Effector CD4-positive, alpha-beta T cell (primary cell): ENCODE data around the gene TNFRSF8.

Experiments
- DNase-seq: peaks from one replicate; pipeline ENCODE4 v3.0.0-alpha.2; 2020

Gene TNFRSF8

DNA sequence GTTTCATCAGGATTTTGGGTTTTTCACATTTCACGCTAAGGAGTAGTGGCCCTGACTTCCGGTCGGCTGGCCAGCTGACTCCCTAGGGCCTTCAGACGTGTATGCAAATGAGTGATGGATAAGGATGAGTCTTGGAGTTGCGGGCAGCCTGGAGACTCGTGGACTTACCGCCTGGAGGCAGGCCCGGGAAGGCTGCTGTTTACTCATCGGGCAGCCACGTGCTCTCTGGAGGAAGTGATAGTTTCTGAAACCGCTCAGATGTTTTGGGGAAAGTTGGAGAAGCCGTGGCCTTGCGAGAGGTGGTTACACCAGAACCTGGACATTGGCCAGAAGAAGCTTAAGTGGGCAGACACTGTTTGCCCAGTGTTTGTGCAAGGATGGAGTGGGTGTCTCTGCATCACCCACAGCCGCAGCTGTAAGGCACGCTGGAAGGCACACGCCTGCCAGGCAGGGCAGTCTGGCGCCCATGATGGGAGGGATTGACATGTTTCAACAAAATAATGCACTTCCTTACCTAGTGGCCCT, 80.6 kb downstream of the TNFRSF8 start:
- DNase-seq: no peak

DNA sequence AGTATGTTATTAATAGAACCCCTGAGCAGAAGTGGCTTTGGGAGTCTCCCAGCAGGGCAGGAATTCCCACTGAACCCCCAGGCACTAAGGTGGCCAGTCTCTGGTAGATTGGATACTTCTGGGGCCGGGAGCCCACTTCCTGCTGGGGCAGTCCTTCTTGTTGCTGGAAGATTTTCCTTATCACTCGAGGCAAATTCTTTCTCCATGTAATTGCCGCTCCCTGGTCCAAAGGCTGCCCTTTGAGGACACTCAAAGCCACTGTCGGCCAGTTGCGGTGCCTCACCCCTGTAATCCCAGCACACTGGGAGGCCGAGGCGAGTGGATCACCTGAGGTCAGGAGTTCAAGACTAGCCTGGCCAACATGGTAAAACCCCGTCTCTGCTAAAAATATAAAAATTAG, 81.1 kb downstream of the TNFRSF8 start:
- DNase-seq: no peak

DNA sequence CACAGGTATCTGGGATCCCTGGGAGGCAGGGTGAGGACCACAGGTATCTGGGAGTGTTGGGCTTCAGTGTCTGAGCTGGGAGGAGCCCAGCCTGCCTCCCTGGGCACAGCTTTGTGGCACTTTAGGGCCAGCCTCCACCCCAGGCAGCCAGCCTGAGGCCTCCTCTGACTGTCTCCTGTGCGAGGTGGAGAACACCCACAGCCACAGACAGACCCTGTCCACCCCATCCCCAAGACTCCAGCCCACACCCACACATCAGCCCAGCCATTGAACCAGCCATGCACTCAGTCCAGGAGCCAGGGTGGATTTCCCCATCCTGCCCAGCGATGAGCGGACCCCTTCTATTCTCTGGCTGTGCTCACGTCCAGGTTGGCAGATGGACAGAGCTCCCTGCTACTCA, 81.9 kb downstream of the TNFRSF8 start:
- DNase-seq: no peak

- no peak for DNase-seq
These were observed 82.7 kb downstream of the TNFRSF8 start for GRCh38 chr1:12145616-12146342.

- DNase-seq: no peak
These were observed 83.4 kb downstream of the TNFRSF8 start for GRCh38 chr1:12146343-12147112.

- DNase-seq: no peak
These were observed 84.1 kb downstream of the TNFRSF8 start for GRCh38 chr1:12147201-12147701.

DNA sequence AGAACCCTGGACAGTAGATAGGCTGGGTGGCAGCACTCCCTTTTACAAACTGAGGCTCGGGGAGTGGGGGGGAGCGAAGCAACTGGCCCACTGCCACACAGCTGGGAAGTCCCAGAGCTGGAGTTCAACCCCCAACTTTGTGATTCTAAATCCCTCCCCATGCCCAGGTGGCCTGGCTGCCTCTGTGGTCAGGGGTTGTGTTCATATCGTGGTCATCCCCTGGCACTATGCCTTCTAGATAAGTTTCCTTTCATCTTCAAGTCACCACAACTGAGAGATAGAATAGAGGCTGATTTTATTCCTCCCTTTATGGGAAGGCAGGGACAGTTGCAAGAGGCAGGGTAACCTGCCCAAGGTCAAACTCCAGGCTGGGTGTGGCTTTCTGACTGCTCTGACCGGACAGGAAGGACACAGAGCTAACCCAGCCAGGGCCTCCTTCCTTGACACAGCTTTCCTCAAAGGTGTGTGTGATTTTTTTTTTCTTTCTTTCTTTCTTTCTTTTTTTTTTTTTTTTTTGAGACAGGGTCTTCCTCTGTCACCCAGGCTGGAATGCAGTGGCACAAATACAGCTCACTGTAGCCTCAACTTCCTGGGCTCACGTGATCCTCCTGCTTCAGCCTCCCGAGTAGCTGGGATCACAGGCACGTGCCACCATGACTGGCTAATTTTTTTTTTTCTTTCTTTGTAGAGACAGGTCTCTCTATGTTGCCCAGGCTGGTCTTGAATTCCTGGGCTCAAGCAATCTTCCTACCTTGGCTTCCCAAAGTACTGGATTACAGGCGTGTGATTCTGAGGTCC, 85.3 kb downstream of the TNFRSF8 start:
- no peak for DNase-seq

DNA sequence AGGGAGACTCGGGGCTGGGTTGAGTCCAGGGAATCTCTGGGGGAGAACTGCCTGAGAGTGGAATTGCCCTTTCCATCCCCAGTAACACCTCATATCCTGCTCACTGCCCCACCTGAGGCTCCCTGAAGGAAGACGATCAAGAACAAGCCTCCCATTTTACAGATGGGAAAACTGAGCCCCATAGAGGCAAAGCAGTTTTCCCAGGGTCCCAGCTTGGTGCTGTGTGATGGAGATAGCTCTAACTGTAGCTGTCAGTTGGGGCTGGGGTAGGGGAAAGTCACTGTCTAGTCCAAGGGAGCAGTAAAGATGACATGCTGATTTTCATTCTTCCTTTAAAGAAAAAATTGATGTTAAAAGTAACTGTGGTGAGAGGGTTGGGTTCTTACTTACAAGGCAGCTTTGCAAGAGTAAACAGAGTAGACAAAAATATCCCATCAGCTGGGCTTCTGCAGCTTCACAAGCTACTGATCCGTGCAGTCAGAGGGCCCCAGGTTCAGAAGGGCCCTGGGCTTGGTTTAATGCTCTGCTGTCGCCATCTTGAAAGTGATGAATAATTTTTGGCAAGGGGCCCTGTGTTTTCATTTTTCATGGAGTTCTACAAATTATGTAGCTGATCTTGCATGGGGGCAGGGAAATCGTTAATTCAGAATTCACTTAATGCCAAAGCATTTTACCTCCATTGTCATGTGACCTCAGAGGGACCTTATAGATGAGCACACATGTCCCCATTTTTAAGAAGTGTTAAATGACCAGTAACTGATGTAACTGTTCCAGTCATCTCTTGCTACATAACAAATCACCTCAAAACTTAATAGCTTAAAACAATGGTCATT, 86.1 kb downstream of the TNFRSF8 start:
- DNase-seq: no peak

- no peak for DNase-seq
These were observed 86.7 kb downstream of the TNFRSF8 start for GRCh38 chr1:12149791-12150175.

DNA sequence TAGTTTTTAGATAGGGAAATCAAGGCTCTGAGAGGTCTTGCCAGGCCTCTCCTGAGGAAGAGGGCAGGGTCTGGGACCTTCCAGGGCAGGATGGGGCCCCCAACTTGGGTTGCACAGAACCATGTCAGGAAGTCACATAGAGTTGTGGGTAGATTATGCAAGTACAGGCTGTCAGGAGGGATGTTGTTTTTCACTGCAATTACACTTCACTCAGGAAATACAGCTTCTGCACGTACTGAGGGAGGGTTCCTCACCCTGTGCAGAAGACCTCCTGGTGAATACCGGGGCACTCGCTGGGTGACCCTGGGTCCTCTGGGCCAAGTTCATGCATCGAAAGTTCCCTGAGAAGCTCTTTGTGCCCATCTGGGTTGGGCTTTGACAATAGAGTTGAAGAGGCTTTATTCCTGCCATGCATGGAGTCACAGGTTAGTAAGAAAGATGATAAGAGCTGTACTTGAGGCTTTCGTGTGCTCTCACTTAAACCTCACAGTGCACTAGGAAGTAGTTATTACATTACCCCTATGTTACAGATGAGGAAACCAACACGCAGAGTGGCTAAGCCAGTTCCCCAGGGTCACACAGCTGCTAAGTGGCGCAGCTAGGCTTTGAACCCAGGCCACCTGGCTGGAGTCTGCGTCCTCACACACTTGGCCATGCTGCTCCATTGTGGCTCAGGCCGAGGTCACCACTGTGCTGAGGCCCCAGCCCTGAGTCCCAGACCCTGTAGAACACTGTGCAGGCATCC, 87.5 kb downstream of the TNFRSF8 start:
- DNase-seq: no peak

DNA sequence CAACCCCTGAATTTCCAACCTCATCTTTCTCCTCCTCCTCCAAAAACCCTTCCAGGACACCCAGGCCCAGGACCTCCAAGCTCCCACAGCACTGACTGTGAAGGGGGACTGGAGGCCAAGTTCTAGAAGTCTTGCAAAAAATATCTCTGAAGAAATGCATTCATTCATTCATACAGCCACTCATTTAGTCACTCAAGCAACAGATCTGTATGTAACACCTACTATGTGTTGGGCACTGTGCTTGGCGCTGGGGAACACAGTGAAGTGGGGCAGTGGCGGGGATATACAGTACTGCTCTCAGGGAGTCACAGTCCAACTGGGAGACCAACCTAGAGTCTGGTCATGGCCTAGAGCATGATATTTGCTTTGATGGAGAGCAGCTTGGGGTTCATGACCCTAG, 88.4 kb downstream of the TNFRSF8 start:
- DNase-seq: no peak

DNA sequence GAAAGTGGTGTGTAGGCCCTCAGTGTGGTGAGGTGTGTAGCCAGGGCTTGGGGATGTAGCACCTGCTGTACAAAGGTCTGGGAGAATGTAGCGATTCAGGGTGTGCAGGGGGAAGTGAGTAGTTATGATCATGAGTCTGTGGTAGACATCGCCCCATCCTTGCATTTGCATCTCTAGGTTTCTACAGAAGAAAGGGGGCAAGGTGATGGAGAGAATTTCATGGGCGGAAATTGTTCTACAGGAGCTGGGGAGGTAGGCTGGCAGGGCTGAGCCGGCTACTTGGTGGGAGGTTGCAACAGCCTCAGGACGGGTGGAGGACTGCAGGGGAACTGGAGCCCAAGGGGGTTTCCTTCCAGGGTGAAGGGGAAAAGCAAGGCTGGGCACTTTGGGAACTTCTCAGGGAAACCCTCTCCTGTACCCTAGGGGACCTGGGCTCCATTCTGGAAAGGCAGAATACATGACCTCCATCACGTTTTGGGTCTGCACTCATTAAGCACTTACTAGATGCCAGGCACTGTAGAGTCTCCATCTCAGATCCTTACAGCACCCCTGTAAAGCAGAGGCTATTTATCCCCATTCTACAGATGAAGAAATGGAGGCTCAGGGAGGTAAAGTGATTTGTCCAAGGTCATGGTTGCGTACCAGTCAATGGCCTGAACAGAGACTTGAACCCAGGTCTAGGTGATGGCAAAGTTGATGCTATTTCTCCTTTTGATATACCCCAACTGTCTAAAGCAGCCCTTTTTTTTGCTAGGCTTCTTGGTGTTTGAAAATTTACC, 89.2 kb downstream of the TNFRSF8 start:
- DNase-seq: no peak

DNA sequence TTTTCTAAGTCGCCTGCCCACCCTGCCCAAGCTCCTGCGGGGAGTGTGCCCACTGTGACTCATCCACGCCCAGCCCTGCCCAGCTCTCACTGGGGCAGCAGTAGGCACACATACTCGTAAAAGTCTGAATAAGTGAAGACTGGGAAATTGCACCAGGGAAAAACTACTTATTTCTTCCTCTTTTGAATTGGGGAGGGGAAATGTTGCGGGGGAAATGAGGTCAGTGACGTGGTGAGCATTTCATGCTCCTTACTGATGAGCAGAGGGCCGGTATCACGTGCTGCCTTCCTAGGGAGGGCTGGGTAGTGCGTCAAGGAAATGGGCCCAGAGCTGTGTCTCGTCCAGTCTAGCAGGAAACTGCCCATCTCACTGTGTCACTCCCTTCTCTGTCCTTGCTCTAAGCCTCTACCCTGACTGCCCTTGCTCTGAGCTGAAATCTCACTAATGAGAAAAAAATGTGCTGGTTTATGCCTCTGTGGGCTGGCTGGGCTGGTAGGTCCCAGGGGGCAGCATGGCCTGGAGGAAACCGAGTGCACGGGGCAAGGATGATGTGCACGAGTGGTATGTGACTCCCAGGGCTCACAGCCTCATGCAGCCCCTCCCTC, 90.2 kb downstream of the TNFRSF8 start:
- no peak for DNase-seq

DNA sequence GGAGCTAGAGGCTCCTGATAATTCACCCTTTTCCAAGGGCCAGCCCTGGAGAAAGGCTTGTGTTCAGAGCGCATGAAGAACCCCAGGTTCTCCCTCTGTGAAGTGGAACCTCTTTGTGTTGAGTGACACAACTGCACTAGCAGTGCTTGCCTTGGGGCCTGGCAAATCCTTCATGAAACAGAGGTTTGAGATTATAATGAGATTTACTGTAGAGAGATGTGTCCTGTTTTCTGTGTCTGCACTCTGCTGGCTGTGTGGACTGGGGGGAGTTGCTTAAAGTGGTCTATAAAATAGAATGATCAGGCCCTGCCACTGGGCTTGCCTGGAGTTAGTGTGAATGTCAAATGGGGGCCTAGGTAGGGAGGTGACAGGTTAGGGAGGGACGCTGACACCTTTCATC, 92.2 kb downstream of the TNFRSF8 start:
- DNase-seq: no peak

- DNase-seq: no peak
These were observed 94.5 kb downstream of the TNFRSF8 start for GRCh38 chr1:12157366-12158231.

- DNase-seq: no peak
These were observed 95.4 kb downstream of the TNFRSF8 start for GRCh38 chr1:12158357-12159092.

GRCh38 chr1:12159816-12160215, 96.7 kb downstream of the TNFRSF8 start:
- peak; percentile 51 for DNase-seq

- no peak for DNase-seq
These were observed 98.2 kb downstream of the TNFRSF8 start for GRCh38 chr1:12161324-12161661.
